GM19193 (cell line): ENCODE data around the gene MDN1.

Experiments used
- POLR2A ChIP-seq: IDR thresholded peaks from 4 replicates; pipeline ENCODE4 v1.6.1; 2011; ENCODE audit not compliant: insufficient read depth, insufficient read length; ENCODE audit errors: extremely low read depth

The MDN1 gene, protein sequence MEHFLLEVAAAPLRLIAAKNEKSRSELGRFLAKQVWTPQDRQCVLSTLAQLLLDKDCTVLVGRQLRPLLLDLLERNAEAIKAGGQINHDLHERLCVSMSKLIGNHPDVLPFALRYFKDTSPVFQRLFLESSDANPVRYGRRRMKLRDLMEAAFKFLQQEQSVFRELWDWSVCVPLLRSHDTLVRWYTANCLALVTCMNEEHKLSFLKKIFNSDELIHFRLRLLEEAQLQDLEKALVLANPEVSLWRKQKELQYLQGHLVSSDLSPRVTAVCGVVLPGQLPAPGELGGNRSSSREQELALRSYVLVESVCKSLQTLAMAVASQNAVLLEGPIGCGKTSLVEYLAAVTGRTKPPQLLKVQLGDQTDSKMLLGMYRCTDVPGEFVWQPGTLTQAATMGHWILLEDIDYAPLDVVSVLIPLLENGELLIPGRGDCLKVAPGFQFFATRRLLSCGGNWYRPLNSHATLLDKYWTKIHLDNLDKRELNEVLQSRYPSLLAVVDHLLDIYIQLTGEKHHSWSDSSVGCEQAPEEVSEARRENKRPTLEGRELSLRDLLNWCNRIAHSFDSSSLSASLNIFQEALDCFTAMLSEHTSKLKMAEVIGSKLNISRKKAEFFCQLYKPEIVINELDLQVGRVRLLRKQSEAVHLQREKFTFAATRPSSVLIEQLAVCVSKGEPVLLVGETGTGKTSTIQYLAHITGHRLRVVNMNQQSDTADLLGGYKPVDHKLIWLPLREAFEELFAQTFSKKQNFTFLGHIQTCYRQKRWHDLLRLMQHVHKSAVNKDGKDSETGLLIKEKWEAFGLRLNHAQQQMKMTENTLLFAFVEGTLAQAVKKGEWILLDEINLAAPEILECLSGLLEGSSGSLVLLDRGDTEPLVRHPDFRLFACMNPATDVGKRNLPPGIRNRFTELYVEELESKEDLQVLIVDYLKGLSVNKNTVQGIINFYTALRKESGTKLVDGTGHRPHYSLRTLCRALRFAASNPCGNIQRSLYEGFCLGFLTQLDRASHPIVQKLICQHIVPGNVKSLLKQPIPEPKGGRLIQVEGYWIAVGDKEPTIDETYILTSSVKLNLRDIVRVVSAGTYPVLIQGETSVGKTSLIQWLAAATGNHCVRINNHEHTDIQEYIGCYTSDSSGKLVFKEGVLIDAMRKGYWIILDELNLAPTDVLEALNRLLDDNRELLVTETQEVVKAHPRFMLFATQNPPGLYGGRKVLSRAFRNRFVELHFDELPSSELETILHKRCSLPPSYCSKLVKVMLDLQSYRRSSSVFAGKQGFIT (N-terminal part only)

DNA sequence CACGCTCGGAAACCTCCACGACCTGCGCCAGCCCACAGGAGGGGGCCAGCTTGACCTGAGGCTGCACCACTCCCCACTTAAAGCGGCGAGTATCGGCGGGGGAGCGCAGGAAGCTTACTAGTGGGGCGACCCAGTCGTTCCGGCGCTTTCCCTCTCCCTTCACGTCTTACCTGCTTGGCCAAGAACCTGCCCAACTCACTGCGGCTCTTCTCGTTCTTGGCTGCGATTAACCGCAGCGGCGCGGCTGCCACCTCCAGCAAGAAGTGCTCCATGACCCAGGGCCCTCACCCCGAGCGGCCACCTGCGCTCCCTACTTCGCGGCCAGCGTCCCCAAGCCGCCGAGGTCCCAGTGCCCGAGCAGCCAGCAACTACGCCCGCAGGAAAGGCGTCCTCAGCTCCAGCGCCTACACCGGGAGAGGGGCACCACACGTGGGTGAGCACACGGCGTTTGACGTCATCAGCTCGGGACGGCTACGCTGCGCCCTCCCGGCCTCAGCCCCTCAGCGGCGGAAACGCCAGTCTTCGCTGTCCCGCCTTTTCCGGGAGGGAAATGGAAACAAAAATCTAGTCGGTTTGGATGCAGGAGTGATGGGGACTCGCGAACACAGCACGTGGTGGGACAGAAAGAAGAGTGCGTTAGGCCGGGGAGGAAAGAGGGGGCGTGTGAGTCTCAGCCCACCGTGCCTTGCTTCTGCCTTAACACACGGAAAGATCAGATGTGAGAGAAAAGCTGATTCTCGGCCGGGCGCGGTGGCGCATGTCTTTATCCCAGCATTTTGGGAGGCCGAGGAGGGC, at the start of gene MDN1:
Gene MDN1, minus strand, starts transcription at position 459 of the 795 bp plus-strand sequence. Its CDS starts 187 bp downstream, at position 272.
- peak; percentile 84 for TF ChIP-seq POLR2A

DNA sequence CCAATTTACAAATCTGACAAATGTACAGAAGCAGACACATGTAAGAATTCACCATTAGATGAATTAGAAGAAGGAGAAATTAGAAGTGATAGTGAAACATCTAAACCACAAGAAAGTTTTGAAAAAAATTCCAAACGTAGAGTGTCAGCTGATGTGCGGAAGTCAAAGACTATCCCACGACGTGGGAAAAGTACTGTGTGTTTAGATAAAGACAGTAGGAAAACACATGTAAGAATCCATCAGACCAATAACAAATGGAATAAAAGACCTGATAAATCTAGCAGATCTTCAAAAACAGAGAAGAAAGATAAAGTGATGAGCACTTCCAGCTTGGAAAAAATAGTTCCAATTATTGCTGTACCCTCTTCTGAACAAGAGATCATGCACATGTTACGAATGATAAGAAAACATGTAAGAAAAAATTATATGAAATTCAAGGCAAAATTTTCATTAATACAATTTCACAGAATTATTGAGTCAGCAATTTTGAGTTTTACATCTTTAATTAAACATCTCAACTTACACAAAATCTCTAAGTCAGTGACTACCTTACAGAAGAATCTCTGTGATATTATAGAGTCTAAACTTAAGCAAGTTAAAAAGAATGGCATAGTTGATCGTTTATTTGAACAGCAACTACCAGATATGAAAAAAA, 46.6 kb upstream of the MDN1 start:
- TF ChIP-seq POLR2A = no peak

DNA sequence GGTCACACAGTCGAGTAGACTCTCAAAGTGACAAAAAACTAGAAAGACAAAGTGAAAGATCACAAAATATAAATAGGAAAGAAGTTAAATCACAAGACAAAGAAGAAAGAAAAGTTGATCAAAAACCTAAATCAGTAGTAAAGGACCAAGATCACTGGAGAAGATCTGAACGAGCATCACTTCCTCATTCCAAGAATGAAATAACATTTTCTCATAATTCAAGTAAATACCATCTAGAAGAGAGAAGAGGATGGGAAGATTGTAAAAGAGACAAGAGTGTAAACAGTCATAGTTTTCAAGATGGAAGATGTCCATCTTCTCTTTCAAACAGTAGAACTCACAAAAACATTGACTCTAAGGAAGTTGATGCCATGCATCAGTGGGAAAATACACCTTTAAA, 43.1 kb upstream of the MDN1 start:
- TF ChIP-seq POLR2A = no peak

DNA sequence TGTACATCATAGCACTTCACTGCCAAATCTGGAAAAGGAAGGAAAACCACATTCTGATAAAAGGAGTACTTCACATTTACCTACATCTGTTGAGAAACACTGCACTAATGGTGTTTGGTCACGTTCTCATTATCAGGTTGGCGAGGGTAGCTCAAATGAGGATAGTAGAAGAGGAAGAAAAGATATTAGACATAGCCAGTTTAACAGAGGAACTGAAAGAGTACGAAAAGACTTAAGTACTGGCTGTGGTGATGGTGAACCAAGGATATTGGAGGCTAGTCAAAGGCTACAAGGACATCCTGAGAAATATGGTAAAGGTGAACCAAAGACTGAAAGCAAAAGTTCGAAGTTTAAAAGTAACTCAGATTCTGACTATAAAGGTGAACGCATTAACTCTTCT, 42.7 kb upstream of the MDN1 start:
- TF ChIP-seq POLR2A = no peak

DNA sequence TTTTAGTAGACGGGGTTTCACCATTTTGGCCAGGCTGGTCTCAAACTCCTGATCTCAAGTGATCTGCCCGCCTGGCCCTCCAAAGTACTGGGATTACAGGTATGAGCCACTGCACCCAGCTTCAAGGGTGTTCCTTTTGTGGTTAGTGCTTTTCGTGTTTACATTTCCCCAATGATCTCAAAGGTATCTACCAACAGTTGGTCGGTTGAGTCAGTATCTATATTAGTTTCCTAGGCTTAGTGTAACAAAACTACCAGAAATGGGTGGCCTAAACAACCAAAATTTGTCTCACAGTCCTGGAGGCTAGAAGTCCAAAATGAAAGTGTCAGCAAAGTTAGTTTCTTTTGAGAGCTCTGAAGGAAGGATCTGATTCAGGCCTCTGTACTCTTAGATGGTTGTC, 40.1 kb upstream of the MDN1 start:
- TF ChIP-seq POLR2A = no peak

DNA sequence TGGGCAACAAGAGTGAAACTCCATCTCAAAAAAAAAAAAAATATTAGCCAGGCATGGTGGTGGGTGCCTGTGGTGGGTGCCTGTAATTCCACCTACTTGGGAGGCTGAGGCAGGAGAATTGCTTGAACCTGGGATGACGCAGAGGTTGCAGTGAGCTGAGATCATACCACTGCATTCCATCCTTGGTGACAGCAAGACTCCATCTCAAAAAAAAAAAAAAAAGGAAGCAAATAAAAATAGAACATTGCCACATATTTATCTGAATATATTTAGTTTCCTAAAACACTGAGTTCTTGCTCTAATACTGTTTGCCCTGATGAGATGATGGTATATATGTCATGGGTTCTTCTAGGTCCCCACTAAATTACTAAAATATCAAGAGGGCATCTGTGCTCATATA, 38.4 kb upstream of the MDN1 start:
- TF ChIP-seq POLR2A = no peak

DNA sequence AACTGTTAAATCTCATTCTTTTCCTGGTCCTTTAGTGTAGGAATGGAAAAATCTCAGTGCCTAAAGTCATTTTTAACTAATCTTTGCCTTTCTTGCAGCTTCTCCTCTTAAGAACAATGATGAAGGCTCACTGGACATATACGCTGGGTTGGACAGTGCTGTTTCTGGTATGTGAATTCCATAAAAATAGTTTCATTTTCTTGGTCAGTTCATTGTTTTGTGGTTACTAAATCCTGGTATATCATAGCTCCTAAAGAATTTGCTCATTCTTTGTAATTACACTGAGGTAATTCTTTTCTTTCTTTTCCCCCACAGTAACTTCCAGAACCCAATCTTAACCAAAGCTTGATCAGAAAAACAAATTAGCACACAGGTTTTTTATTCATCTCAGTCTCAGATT, 33.5 kb upstream of the MDN1 start:
- TF ChIP-seq POLR2A = no peak

DNA sequence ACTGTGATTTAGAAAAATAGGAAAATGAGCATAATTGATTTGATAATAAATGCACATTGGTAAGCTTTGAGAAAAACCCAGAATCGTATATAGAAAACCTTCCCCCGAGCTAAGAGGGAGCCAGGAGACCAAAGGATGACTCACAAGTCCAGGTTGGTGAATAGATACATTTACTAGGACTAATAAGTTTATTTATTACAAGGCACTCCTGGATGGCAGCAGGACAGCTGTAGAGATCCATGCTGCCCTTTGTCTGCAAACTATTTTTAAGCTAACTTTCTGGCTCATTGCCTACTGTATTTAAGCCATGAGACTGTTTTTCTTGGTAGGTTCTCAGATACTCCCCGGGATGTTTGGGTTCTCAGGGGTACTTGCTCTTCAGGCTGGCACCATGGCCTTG, 23.5 kb upstream of the MDN1 start:
- no peak for TF ChIP-seq POLR2A

DNA sequence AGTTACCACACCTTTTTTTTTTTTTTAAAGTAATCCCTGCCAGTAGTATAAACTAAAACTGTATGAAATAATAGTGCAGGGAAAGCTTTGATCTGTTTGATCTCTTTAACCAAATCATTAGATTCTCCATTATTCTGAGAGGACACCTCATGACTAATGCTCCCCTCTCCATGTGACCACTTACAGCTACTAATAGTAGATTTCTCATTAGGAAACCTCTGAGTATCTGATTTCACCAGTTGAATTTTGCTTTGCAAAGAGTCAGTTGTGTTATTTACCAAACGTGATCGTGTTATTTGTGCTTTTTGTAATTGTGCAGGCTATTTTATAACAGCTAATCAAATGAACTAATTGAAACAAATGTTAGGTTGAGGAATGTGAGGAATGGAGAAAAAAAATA, 22.6 kb upstream of the MDN1 start:
- no peak for TF ChIP-seq POLR2A

DNA sequence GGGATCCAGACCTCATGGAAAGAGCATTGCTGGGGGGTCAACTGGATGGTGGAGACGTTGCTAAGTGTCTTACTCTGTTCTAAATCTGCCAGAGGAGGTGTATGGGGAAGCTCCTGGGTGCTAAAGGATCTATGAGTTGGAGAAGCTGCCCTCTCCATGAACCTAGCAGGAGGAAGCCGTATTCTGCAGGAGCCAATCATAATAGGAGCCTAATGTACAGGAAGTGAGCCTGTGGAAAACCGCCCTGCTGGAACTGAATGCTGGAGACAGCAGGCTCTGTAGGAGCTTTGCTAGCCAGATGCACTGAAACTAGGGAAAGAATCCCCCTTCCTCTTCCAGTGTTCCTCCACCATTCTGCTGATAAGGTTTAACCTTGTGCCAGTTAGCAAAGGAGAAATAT, 20.9 kb upstream of the MDN1 start:
- no peak for TF ChIP-seq POLR2A

DNA sequence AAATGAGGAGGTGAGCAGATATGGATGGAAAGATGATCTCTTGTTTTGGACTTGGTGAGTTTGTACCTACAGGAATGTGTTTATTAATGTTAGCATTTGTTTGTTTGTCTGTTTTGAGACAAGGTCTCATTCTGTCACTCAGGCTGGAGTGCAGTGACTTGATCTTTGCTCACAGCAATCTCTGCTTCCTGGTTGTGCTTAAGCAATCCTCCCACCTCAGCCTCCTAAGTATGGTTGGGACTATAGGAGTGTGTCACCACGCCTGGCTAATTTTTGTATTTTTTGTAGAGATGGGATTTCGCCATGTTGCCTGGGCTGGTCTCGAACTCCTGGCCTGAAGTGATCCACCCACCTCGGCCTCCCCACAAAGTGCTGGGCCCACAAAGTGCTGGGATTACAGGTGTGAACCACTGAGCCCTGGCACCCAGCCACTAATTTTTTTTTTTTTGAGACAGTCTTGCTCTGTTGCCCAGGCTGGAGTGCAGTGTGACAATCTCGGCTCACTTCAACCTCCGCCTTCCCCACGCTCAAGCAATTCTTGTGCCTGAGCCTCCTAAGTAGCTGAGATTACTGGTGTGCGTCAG, 17.1 kb upstream of the MDN1 start:
- no peak for TF ChIP-seq POLR2A

DNA sequence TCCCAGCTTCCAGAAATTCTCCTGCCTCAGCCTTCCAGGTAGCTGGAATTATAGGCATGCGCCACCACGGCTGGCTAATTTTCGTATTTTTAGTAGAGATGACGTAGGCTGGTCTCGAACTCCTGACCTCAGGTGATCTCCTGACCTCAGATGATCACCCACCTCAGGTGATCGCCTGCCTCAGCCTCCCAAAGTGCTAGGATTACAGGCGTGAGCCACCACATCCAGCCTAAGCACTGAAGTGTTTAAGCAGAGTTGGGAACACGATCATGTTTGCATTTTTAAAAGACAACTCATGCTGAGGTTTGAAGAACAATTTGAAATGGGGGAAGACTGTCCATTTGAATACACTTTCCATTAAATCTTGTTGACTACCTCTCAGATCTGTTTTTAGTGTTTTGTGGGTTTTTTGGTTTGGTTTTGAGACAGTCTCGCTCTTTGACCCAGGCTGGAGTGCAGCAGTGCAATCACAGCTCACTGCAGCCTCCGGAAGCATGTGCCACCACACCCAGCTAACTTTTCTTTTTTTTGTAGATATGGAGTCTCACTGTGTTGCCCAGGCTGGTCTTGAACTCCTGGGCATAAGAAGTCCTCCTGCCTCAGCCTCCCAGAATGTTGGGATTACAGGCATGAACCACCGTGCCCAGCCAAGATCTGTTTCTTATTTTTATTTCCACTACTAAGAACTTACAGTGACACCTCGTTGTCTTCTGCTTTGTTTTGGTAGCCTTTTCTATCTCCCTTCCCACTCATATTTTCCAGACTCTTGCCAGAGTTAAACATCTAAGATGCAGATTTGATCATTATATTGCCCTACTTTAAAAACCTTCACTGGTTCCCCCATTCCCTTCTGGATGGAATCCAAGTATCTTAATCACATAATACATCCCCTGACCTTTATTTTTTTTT, 15.5 kb upstream of the MDN1 start:
- TF ChIP-seq POLR2A = no peak
